Breast epithelium (tissue), 4 donors: ENCODE measurements around the gene OR6S1. TPM values are rescaled to one million over a fixed set of nuclear protein-coding genes. Genes with fewer than 3 reads are reported as not detected.

Experiments used
- DNase-seq, 2 donors: peaks; one replicate each; pipeline ENCODE4 v3.0.0-alpha.2; 2019; ENCODE audit warnings: low spot score in 2 of 2
- H3K27ac ChIP-seq, 2 donors: fragments of 200-600 bp; sonication (generic) in 1 of 2; one replicate each; pipeline ENCODE4 v1.5.1; 2016 to 2019; ENCODE audit warnings: mild to moderate bottlenecking in 1 of 2
- H3K27me3 ChIP-seq, 2 donors: fragments of 200-600 bp; sonication (generic) in 1 of 2; one replicate each; pipeline versions ENCODE4 v1.5.1 to v1.6.0; 2017 to 2019; ENCODE audit warnings: control low read depth in 1 of 2, mild to moderate bottlenecking in 1 of 2
- H3K36me3 ChIP-seq: fragments of 200-600 bp; one replicate; pipeline ENCODE4 v1.5.1; 2019
- H3K4me1 ChIP-seq, 2 donors: fragments of 200-600 bp; sonication (generic); one replicate each; pipeline ENCODE4 v1.5.1; 2016 to 2019; ENCODE audit warnings: control low read depth in 1 of 2
- H3K4me3 ChIP-seq, 3 donors: fragments of 200-600 bp; sonication (generic); 1 replicate in 2 of 3; 2 replicates in 1 of 3; pipeline ENCODE4 v1.5.1; 2016 to 2019; ENCODE audit warnings: mild to moderate bottlenecking in 3 of 3, moderate library complexity in 2 of 3
- H3K9me3 ChIP-seq, 2 donors: fragments of 200-600 bp; sonication (generic) in 1 of 2; one replicate each; pipeline ENCODE4 v1.5.1; 2016 to 2019; ENCODE audit warnings: control low read depth in 1 of 2
- POLR2A ChIP-seq: fragments of 450-650 bp; IDR thresholded peaks from one replicate; pipeline ENCODE4 v1.6.1; 2016; ENCODE audit warnings: antibody characterized with exemption, mild to moderate bottlenecking, moderate library complexity
- POLR2AphosphoS5 ChIP-seq, 3 donors: sonication (generic); formaldehyde crosslinking; IDR thresholded peaks; one replicate each; pipeline ENCODE4 v1.6.1; 2017; ENCODE audit warnings: antibody characterized with exemption in 3 of 3
- intact Hi-C: fragments of 100-400 bp; cut with DNase I; formaldehyde crosslinking; loops from one replicate; pipeline ENCODE4 v1.15.1; 2023; ENCODE audit warnings: low total_unique reads
- total RNA-seq, 3 donors: library from RNA; depleted of rRNA; stranded (reverse); fragments of >200 nt; gene quantifications; one replicate each; pipeline ENCODE4 v1.1.0, GENCODE V29; 2016
- TF ChIP-seq, protein P1 (sequence below), 3 donors: fragments of 450-650 bp; IDR thresholded peaks; one replicate each; pipeline ENCODE4 v1.5.1; 2016 to 2017; ENCODE audit warnings: antibody characterized with exemption in 3 of 3, mild to moderate bottlenecking in 3 of 3, moderate library complexity in 3 of 3

Gene OR6S1
- total RNA-seq, 3 donors from 2014 or later = not detected

DNA sequence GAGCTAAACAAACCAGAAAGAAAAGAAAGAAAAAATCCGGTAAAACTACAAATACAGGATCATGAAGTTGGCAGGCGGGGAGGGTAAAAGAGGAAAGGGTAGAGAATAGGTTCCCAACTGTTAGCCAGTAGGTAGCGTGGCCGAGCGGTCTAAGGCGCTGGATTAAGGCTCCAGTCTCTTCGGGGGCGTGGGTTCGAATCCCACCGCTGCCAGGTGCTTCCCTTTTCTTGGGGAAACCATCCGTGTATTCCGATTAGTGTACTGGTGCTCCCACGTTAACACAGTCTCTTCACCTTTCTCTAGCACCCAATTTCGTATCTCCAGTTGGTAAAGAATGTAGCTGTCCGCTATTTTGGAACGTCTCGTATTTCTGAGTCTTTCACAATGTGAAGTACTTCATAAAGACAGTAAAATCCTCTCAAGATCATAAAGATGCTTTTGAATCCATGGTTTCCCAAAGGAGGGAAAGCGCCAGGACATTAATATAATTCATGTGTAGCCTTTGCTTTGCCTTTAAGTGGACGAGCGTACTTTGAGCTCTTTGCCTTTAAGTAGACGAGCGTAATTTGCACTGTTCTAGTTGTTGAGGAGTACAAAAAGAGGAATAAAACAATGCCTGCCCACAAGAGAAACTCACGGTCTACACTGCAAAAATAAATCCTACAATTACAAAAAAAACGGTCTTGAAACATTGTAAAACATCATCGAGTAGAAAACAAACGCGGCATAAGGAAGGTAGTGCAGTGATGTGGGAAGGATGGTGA, 31.3 kb downstream of the OR6S1 start:
- H3K4me1 ChIP-seq = no peaks in the 10 kb centered on the region
- intact Hi-C loops = loop anchor here (5.0 kb wide), 1 partner anchor 72 kb away; the partner anchor contains the start of gene RNASE4
- no peaks in the 10 kb centered on the region for H3K27me3 ChIP-seq
- TF ChIP-seq POLR2AphosphoS5 (IDR thresholded peaks at IDR 0.05) = peak in 2 of 3 donors; percentile 44 to 57
- TF ChIP-seq, protein P1, sequence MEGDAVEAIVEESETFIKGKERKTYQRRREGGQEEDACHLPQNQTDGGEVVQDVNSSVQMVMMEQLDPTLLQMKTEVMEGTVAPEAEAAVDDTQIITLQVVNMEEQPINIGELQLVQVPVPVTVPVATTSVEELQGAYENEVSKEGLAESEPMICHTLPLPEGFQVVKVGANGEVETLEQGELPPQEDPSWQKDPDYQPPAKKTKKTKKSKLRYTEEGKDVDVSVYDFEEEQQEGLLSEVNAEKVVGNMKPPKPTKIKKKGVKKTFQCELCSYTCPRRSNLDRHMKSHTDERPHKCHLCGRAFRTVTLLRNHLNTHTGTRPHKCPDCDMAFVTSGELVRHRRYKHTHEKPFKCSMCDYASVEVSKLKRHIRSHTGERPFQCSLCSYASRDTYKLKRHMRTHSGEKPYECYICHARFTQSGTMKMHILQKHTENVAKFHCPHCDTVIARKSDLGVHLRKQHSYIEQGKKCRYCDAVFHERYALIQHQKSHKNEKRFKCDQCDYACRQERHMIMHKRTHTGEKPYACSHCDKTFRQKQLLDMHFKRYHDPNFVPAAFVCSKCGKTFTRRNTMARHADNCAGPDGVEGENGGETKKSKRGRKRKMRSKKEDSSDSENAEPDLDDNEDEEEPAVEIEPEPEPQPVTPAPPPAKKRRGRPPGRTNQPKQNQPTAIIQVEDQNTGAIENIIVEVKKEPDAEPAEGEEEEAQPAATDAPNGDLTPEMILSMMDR (IDR thresholded peaks at IDR 0.05) = no peak
- no peak for TF ChIP-seq POLR2A
- DNase-seq = peak; percentile 71 to 72
- H3K4me3 ChIP-seq = peak overlapping the region; percentile 78 to 99 (median 83)
- H3K36me3 ChIP-seq = no peaks in the 10 kb centered on the region
- peak overlapping the region; percentile 77 to 83 for H3K27ac ChIP-seq
- no peaks in the 10 kb centered on the region for H3K9me3 ChIP-seq

DNA sequence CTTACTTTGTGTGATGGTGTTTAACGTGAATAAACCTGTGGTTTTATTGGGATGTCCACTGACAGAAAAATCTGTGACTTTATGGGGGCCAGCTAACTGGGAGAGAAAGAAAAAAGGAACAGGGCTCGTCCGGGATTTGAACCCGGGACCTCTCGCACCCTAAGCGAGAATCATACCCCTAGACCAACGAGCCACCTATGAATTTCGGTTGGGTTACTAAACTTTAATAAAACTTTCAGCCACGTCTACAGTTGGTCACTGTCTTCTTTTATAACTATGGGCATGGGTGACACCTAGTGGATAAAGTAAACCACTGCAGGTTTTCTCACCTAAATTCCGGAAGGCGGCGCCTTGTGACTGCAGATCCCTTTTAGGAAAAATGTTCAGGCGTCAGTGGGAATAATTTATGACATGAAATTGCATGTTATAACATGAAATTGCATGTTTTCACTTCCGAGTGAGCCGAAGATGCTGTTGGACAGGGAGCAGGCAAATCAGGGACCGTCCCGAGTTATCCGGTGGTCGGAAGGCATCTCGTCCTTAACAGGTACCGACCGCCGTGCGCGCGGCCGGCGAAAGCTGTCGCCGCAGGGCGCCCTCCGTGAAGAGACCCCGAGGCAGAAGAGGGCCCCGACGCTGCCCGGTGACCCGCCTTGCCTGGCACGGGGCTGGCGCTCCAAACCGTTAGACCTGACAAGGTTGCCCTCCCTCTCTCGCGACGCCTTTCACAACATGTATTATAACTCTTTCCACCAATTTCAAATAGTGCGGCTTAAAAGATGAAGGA, 32.1 kb downstream of the OR6S1 start:
- Histone ChIP-seq H3K27me3 (no peaks in the 10 kb centered on the region), H3K4me3 (peak overlapping the region; percentile 78 to 99 (median 83)), H3K4me1 (no peaks in the 10 kb centered on the region), H3K36me3 (no peaks in the 10 kb centered on the region), H3K9me3 (no peaks in the 10 kb centered on the region), H3K27ac (peak overlapping the region; percentile 77 to 83)
- peak in 1 of 2 donors; percentile 84 for DNase-seq
- no peak for TF ChIP-seq POLR2A
- TF ChIP-seq, protein P1 (IDR thresholded peaks at IDR 0.05) = peak; percentile 95 to 98 (median 95)
- peak in 2 of 3 donors; percentile 11 to 14 for TF ChIP-seq POLR2AphosphoS5 (IDR thresholded peaks at IDR 0.05)
- intact Hi-C loops = loop anchor here (1.0 to 10.0 kb wide), 4 partner anchors 24 to 197 kb away; partner anchors contain the start of genes APEX1, OSGEP, RNASE4 and TEP1

DNA sequence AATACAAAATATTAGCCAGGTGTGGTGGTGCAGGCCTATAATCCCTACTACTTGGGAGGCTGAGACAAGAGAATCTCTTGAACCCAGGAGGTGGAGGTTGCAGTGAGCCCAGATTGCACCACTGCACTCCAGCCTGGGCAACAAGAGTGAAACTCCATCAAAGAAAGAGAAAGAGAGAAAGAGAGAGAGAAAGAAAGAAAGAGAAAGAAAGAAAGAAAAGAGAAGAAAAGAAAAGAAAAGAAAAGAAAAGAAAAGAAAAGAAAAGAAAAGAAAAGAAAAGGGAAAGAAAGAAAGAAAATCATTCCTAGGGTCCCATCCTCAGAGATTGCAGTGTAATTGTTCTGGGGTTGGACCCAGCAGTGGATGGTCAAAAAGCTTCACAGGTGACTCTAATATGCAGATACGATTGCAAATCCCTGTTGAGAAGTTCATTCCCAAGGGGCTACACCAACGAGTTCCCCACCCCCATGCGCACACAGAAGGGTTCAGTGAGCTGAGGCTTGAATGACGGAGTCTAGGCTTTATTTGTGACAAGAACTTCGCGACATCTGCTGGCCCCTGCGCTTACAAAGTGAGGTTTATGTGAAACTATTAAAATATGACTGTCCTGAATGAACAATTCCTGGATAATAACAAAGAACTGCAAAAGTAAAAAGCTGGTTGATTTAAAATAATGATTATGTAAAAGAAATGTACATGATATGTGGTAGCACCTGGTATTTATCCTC, 32.9 kb downstream of the OR6S1 start:
- intact Hi-C loops = loop anchor here (1.0 to 10.0 kb wide), 3 partner anchors 25 to 196 kb away; partner anchors contain the start of genes APEX1, OSGEP and TEP1
- Histone ChIP-seq H3K4me3 (no peak overlapping the region), H3K36me3 (no peaks in the 10 kb centered on the region), H3K4me1 (no peaks in the 10 kb centered on the region), H3K27ac (no peak overlapping the region), H3K27me3 (no peaks in the 10 kb centered on the region), H3K9me3 (no peaks in the 10 kb centered on the region)
- DNase-seq = no peak
- TF ChIP-seq, protein P1 (IDR thresholded peaks at IDR 0.05) = no peak
- no peak for TF ChIP-seq POLR2AphosphoS5 (IDR thresholded peaks at IDR 0.05)
- no peak for TF ChIP-seq POLR2A

DNA sequence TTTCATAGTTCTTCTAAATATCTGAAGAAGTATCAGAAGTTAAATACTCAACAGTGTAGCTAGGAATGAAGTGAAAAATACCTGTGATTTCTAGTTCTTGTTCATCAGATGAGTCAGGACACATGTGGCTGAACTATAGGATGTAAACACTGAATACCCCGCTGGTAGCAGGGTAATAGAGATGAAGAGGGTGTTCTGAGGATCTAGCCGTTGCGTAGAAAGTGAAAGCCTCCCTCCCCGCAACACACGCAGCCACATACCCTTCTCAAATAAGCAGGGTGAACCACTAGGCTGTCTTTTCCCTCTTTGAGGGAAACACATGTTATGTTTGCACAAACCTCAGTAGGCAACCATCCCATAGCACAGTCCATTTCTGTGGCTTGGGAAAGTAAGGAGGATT, 33.9 kb downstream of the OR6S1 start:
- Histone ChIP-seq H3K4me1 (no peaks in the 10 kb centered on the region), H3K27me3 (no peaks in the 10 kb centered on the region), H3K27ac (no peak overlapping the region), H3K9me3 (no peaks in the 10 kb centered on the region), H3K36me3 (no peaks in the 10 kb centered on the region), H3K4me3 (no peak overlapping the region)
- TF ChIP-seq, protein P1 (IDR thresholded peaks at IDR 0.05) = no peak
- no peak for TF ChIP-seq POLR2AphosphoS5 (IDR thresholded peaks at IDR 0.05)
- TF ChIP-seq POLR2A = no peak
- intact Hi-C loops = loop anchor here (5.0 to 10.0 kb wide), 2 partner anchors 153 to 195 kb away; partner anchors contain the start of genes APEX1, OSGEP and TEP1
- DNase-seq = no peak
